IMR-90 (cell line): ENCODE results near the gene ALK. TPM values are rescaled to one million over a fixed set of nuclear protein-coding genes. Genes with fewer than 3 reads are reported as not detected.

Source experiments
- ATAC-seq: fragments of 200-7000 bp; cut with Tn5 transposase; 2 replicates; pipeline ENCODE4 v1.9.1; 2020; ENCODE audit warnings: low read depth, mild to moderate bottlenecking, moderate library complexity
- BruUV-seq: library from RNA; stranded (reverse); fragments of 400-500 nt; replicated peaks from 2 replicates; lab custom pipeline; 2021; lab: Mats Ljungman, UMichigan
- CTCF ChIA-PET: fragments of 300-600 bp; formaldehyde crosslinking; extraction: SDS; loops from one replicate; lab custom pipeline; 2021; ENCODE audit warnings: antibody characterized with exemption; lab: Yijun Ruan, JAX
- POLR2A ChIA-PET: fragments of 300-600 bp; sonication (Branson Sonifier 250); formaldehyde crosslinking; loops from one replicate; lab custom pipeline; 2022; ENCODE audit warnings: antibody characterized with exemption; ENCODE audit not compliant: unreplicated experiment; lab: Charles Lee
- DNase-seq: peaks from one replicate; pipeline ENCODE4 v3.0.0; 2013
- H2AFZ ChIP-seq: replicated peaks from 2 replicates; pipeline ENCODE3; 2013; ENCODE audit warnings: low read length, mild to moderate bottlenecking; ENCODE audit not compliant: poor library complexity
- H2AK5ac ChIP-seq: 2 replicates; pipeline ENCODE4 v1.6.1; 2013; ENCODE audit warnings: low read depth, low read length, inconsistent platforms
- H2AK9ac ChIP-seq: replicated peaks from 2 replicates; pipeline ENCODE3; 2013; ENCODE audit warnings: mild to moderate bottlenecking, low read depth, low read length, moderate library complexity; ENCODE audit not compliant: poor library complexity
- H2BK120ac ChIP-seq: 2 replicates; pipeline ENCODE4 v1.6.1; 2013; ENCODE audit warnings: low read depth, low read length, inconsistent platforms
- H2BK15ac ChIP-seq: 3 replicates; pipeline ENCODE4 v1.6.1; 2013; ENCODE audit warnings: low read depth, low read length, inconsistent platforms
- H2BK20ac ChIP-seq: 2 replicates; pipeline ENCODE4 v1.6.1; 2013; ENCODE audit warnings: low read depth, mild to moderate bottlenecking, inconsistent platforms, low read length, moderate library complexity
- H2BK5ac ChIP-seq: 2 replicates; pipeline ENCODE4 v1.6.1; 2013; ENCODE audit warnings: mild to moderate bottlenecking, low read depth, low read length, inconsistent platforms; ENCODE audit not compliant: poor library complexity, severe bottlenecking
- H3K14ac ChIP-seq: replicated peaks from 2 replicates; pipeline ENCODE4 v1.6.1; 2013; ENCODE audit warnings: low read depth, low read length, inconsistent platforms
- H3K18ac ChIP-seq: 2 replicates; pipeline ENCODE4 v1.6.1; 2013; ENCODE audit warnings: low read depth, low read length, control low read depth
- H3K23ac ChIP-seq: 2 replicates; pipeline ENCODE4 v1.6.1; 2013; ENCODE audit warnings: low read depth, low read length, inconsistent platforms
- H3K27ac ChIP-seq: 2 replicates; pipeline ENCODE4 v1.5.1; 2013; ENCODE audit warnings: mild to moderate bottlenecking, control low read depth, low read length; ENCODE audit not compliant: insufficient read depth
- H3K27me3 ChIP-seq: 2 replicates; pipeline ENCODE4 v1.6.1; 2013; ENCODE audit warnings: low read length; ENCODE audit not compliant: control insufficient read depth, insufficient read depth
- H3K36me3 ChIP-seq: 2 replicates; pipeline ENCODE4 v1.6.1; 2013; ENCODE audit warnings: low read length, mixed read lengths; ENCODE audit not compliant: control insufficient read depth, insufficient read depth
- H3K4ac ChIP-seq: 2 replicates; pipeline ENCODE4 v1.6.1; 2013; ENCODE audit warnings: low read depth, low read length, inconsistent platforms
- H3K4me1 ChIP-seq: 2 replicates; pipeline ENCODE4 v1.6.1; 2013; ENCODE audit warnings: low read length, mixed read lengths; ENCODE audit not compliant: control insufficient read depth, insufficient read depth
- H3K4me2 ChIP-seq: 2 replicates; pipeline ENCODE4 v1.6.1; 2013; ENCODE audit warnings: low read depth, mild to moderate bottlenecking, control low read depth, low read length, moderate library complexity
- H3K4me3 ChIP-seq: 2 replicates; pipeline ENCODE4 v1.5.1; 2013; ENCODE audit warnings: low read depth, mild to moderate bottlenecking, control low read depth, low read length, moderate library complexity; ENCODE audit not compliant: insufficient read depth
- H3K56ac ChIP-seq: 2 replicates; pipeline ENCODE4 v1.6.1; 2013; ENCODE audit warnings: low read length, inconsistent platforms; ENCODE audit not compliant: insufficient read depth; ENCODE audit errors: extremely low read depth
- H3K79me1 ChIP-seq, 2 experiments: 2 replicates each; pipeline ENCODE4 v1.6.1; 2013; ENCODE audit warnings: low read length in 2 of 2, inconsistent platforms in 1 of 2, low read depth in 1 of 2
- H3K9ac ChIP-seq: 2 replicates; pipeline ENCODE4 v1.6.1; 2013; ENCODE audit warnings: low read depth, low read length, control low read depth
- H3K9me1 ChIP-seq: 2 replicates; pipeline ENCODE4 v1.6.1; 2013; ENCODE audit warnings: low read length, inconsistent platforms; ENCODE audit not compliant: insufficient read depth
- H3K9me3 ChIP-seq: 2 replicates; pipeline ENCODE4 v1.6.1; 2013; ENCODE audit warnings: low read length; ENCODE audit not compliant: control insufficient read depth, insufficient read depth
- H4K20me1 ChIP-seq: 2 replicates; pipeline ENCODE4 v1.6.1; 2013; ENCODE audit warnings: low read length, inconsistent platforms; ENCODE audit not compliant: insufficient read depth
- H4K5ac ChIP-seq: 2 replicates; pipeline ENCODE4 v1.6.1; 2013; ENCODE audit warnings: mild to moderate bottlenecking, low read depth, low read length, control low read depth
- H4K8ac ChIP-seq, 2 experiments: 2 replicates each; pipeline ENCODE4 v1.6.1; 2013; ENCODE audit warnings: low read depth in 2 of 2, low read length in 2 of 2, control low read depth in 1 of 2, inconsistent platforms in 1 of 2
- H4K91ac ChIP-seq: 2 replicates; pipeline ENCODE4 v1.6.1; 2013; ENCODE audit warnings: low read depth, low read length, inconsistent platforms; ENCODE audit not compliant: insufficient read depth
- BHLHE40 ChIP-seq: fragments of 150-350 bp; IDR thresholded peaks from 2 replicates; pipeline ENCODE4 v1.6.1; 2016; ENCODE audit warnings: mild to moderate bottlenecking, low read depth, low read length
- CHD1 ChIP-seq: IDR thresholded peaks from 2 replicates; pipeline ENCODE4 v1.6.1; 2012; ENCODE audit warnings: low read depth, low read length, improper control_type of control experiment
- FOS ChIP-seq: fragments of 150-350 bp; IDR thresholded peaks from 2 replicates; pipeline ENCODE4 v1.6.1; 2016; ENCODE audit warnings: low read depth, low read length
- MAFK ChIP-seq: IDR thresholded peaks from 2 replicates; pipeline ENCODE4 v1.6.1; 2012; ENCODE audit warnings: low read depth, low read length, improper control_type of control experiment
- POLR2A ChIP-seq: IDR thresholded peaks from 2 replicates; pipeline ENCODE4 v1.6.1; 2012; ENCODE audit warnings: mild to moderate bottlenecking, low read depth, low read length
- RCOR1 ChIP-seq: IDR thresholded peaks from 2 replicates; pipeline ENCODE4 v1.6.1; 2012; ENCODE audit warnings: mild to moderate bottlenecking, low read length, improper control_type of control experiment; ENCODE audit not compliant: insufficient replicate concordance
- RFX5 ChIP-seq: IDR thresholded peaks from 2 replicates; pipeline ENCODE4 v1.8.0; 2012; ENCODE audit warnings: low read depth, mild to moderate bottlenecking, low read length, moderate library complexity
- SMC3 ChIP-seq: fragments of 150-350 bp; IDR thresholded peaks from 2 replicates; pipeline ENCODE4 v1.6.1; 2016; ENCODE audit warnings: low read depth, mild to moderate bottlenecking, antibody characterized with exemption, low read length, moderate library complexity
- WGBS, 2 experiments: methylation state at CpG; one replicate each; pipeline versions ENCODE4 v1.1.5 to v1.1.7; 2013; ENCODE audit warnings: missing lambda C conversion rate in 2 of 2; ENCODE audit not compliant: insufficient read length in 1 of 2; ENCODE audit errors: extremely low coverage in 2 of 2; 5-methylcytosine and 5-hydroxymethylcytosine counted together
- dilution Hi-C: fragments of 300-500 bp; cut with HindIII; formaldehyde crosslinking; loops from one replicate; pipeline ENCODE4 v1.14.3; 2018; ENCODE audit warnings: low sequenced_read_pairs; ENCODE audit not compliant: unreplicated experiment
- in situ Hi-C: fragments of 300-500 bp; cut with MboI; formaldehyde crosslinking; loops from 3 replicates; pipeline ENCODE4 v1.14.3; 2019; ENCODE audit warnings: low sequenced_read_pairs, inconsistent platforms, mixed read lengths
- intact Hi-C: fragments of 100-400 bp; cut with micrococcal nuclease; formaldehyde crosslinking; loops from 2 replicates; pipeline ENCODE4 v1.10.0; 2022
- polyA plus RNA-seq, 3 experiments: library from polyadenylated mRNA; depleted of rRNA; stranded (reverse); fragments of >200 nt; gene quantifications; 2 replicates each; pipeline ENCODE4 v1.2.3, GENCODE V29; 2012; ENCODE audit warnings: low replicate concordance in 1 of 3
- total RNA-seq: library from RNA; depleted of rRNA; stranded (reverse); fragments of >200 nt; gene quantifications from 2 replicates; pipeline ENCODE4 v1.2.3, GENCODE V29; 2012
- TF ChIP-seq, protein P1 (sequence below): fragments of 150-350 bp; IDR thresholded peaks from 2 replicates; pipeline ENCODE4 v1.6.1; 2016; ENCODE audit warnings: low read depth, mild to moderate bottlenecking, low read length, moderate library complexity, borderline replicate concordance
- TF ChIP-seq, protein P2 (sequence below): fragments of 150-350 bp; IDR thresholded peaks from 2 replicates; pipeline ENCODE4 v1.6.1; 2017; ENCODE audit warnings: mild to moderate bottlenecking, antibody characterized with exemption, low read length, low read depth

ALK gene
- total and polyA plus RNA-seq, 2 of the 4 experiments (the other 2 are of a cell fraction) = not detected

- Histone ChIP-seq H3K79me1 (no peaks in the 10 kb centered on the region), H3K9ac (no peak overlapping the region), H3K4me3 (no peak overlapping the region), H4K91ac (no peak overlapping the region), H3K14ac (no peak overlapping the region), H3K9me1 (no peaks in the 10 kb centered on the region), H2BK15ac (no peak overlapping the region), H3K23ac (no peak overlapping the region), H3K56ac (no peak overlapping the region), H2AK9ac (no peak overlapping the region), H3K4ac (no peak overlapping the region), H2BK20ac (no peak overlapping the region), H2BK120ac (no peak overlapping the region), H3K27ac (no peak overlapping the region), H3K4me1 (no peaks in the 10 kb centered on the region), H3K27me3 (no peaks in the 10 kb centered on the region), H4K20me1 (no peaks in the 10 kb centered on the region), H3K4me2 (no peak overlapping the region), H3K18ac (no peak overlapping the region), H3K36me3 (no peaks in the 10 kb centered on the region), H2BK5ac (no peak overlapping the region), H2AK5ac (no peak overlapping the region), H2AFZ (no peak overlapping the region), H3K9me3 (no peaks in the 10 kb centered on the region), H4K5ac (no peak overlapping the region), H4K8ac (no peak overlapping the region)
- ChIA-PET CTCF (no interaction called here), POLR2A (no interaction called here)
- dilution Hi-C loops (no loop called here), in situ Hi-C loops (no loop called here), intact Hi-C loops (no loop called here)
- TF ChIP-seq, protein P1, sequence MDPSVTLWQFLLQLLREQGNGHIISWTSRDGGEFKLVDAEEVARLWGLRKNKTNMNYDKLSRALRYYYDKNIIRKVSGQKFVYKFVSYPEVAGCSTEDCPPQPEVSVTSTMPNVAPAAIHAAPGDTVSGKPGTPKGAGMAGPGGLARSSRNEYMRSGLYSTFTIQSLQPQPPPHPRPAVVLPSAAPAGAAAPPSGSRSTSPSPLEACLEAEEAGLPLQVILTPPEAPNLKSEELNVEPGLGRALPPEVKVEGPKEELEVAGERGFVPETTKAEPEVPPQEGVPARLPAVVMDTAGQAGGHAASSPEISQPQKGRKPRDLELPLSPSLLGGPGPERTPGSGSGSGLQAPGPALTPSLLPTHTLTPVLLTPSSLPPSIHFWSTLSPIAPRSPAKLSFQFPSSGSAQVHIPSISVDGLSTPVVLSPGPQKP = no peak
- TF ChIP-seq CHD1 = no peak
- TF ChIP-seq RFX5 = no peak
- no peak for TF ChIP-seq RCOR1
- TF ChIP-seq SMC3 = no peak
- TF ChIP-seq POLR2A = no peak
- no peak for TF ChIP-seq MAFK
- TF ChIP-seq, protein P2, sequence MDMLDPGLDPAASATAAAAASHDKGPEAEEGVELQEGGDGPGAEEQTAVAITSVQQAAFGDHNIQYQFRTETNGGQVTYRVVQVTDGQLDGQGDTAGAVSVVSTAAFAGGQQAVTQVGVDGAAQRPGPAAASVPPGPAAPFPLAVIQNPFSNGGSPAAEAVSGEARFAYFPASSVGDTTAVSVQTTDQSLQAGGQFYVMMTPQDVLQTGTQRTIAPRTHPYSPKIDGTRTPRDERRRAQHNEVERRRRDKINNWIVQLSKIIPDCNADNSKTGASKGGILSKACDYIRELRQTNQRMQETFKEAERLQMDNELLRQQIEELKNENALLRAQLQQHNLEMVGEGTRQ = no peak
- no peak for TF ChIP-seq BHLHE40
- no peak for TF ChIP-seq FOS
- DNase-seq = no peak
- no peak for ATAC-seq
- no TSS peak for BruUV-seq
- no CpG with 5 or more reads among the region's 2 CpGs for WGBS, 2 experiments
Observed at GRCh38 chr2:29879456-29879855, 41.9 kb downstream of the ALK start.
